Psoas muscle (tissue), 8 donors: ENCODE data around the gene HYAL4. TPM values are rescaled to one million over a fixed set of nuclear protein-coding genes. Genes with fewer than 3 reads are reported as not detected.

Experiments
- ATAC-seq, 4 donors: fragments of 200-7000 bp; cut with Tn5 transposase; one replicate each; pipeline ENCODE4 v1.9.1; 2020; ENCODE audit warnings: moderate library complexity in 3 of 4, mild to moderate bottlenecking in 2 of 4
- DNase-seq, 2 donors: peaks; one replicate each; pipeline ENCODE4 v3.0.0-alpha.2; 2020
- H3K27ac ChIP-seq: fragments of 200-600 bp; one replicate; pipeline ENCODE4 v1.8.0; 2022
- H3K27me3 ChIP-seq, 3 donors: fragments of 200-600 bp in 1 of 3; one replicate each; pipeline versions ENCODE4 v1.6.1 to v1.8.0; 2013 to 2022; ENCODE audit warnings: low read length in 2 of 3, mild to moderate bottlenecking in 2 of 3, moderate library complexity in 1 of 3; ENCODE audit not compliant: insufficient read depth in 3 of 3
- H3K36me3 ChIP-seq, 2 donors: fragments of 200-600 bp in 1 of 2; one replicate each; pipeline versions ENCODE4 v1.6.1 to v1.8.0; 2013 to 2022; ENCODE audit warnings: low read depth in 1 of 2, mild to moderate bottlenecking in 1 of 2, moderate library complexity in 1 of 2; ENCODE audit not compliant: insufficient read depth in 1 of 2
- H3K4me1 ChIP-seq: fragments of 200-600 bp; one replicate; pipeline ENCODE4 v1.8.0; 2022
- H3K4me3 ChIP-seq: fragments of 200-600 bp; one replicate; pipeline ENCODE4 v1.8.0; 2022; ENCODE audit warnings: mild to moderate bottlenecking
- H3K9me3 ChIP-seq: fragments of 200-600 bp; one replicate; pipeline ENCODE4 v1.8.0; 2022
- CTCF ChIP-seq: fragments of 200-600 bp; IDR thresholded peaks from one replicate; pipeline ENCODE4 v1.8.0; 2022; ENCODE audit warnings: antibody characterized with exemption
- WGBS, 3 donors: extraction: QIAGEN DNeasy Blood & Tissue Kit; methylation state at CpG; one replicate each; pipeline versions ENCODE4 v1.1.6 to v1.1.7; 2013; 5-methylcytosine and 5-hydroxymethylcytosine counted together
- intact Hi-C, 2 donors: fragments of 100-400 bp; cut with DNase I; formaldehyde crosslinking; loops; one replicate each; pipeline versions ENCODE4 v1.11.0 to v1.14.2; 2022
- polyA plus RNA-seq, 3 donors: library from polyadenylated mRNA; stranded (reverse); fragments of 200-250 nt; gene quantifications; one replicate each; pipeline ENCODE4 v1.2.3, GENCODE V29; 2013
- total RNA-seq, 4 donors: library from RNA; stranded (reverse); fragmentation: NEBNext Ultra II Directional in 2 of 4; extraction: Animal tissue kit (Norgen Biotek cat#: 25700) in 2 of 4; gene quantifications; one replicate each; pipeline versions ENCODE4 v1.2.1 to v1.2.4, GENCODE V29; 2021 to 2023
- donor health status: healthy with polysubstance abuse.
- donor health status: DM: no; HTN: no; CAD: no; lungs with moderate emphysema.
- donor health status: Bipolar disorder and iron deficiency.
- donor health status: healthy.
- donor health status: DM: yes; HTN: yes; CAD: no.
- donor health status: DM: no; HTN: no; CAD: no.
- donor health status: DM: no; HTN: no; CAD: no.
- donor health status: DM: yes; HTN: yes; CAD: no.

The HYAL4 gene
- total and polyA plus RNA-seq, 7 donors: 0.13 to 3.2 (median 1.9) TPM; not detected in 1

- ATAC-seq (peak; percentile 18 to 37 (median 32)), DNase-seq (no peak)
- intact Hi-C loops: loop anchor here in 1 of 2 donors (5.0 kb wide), 1 partner anchor 69 kb away; no protein-coding TSS in a partner anchor
- Histone ChIP-seq H3K27ac (peak overlapping the region; percentile 43), H3K4me1 (peaks cover 11% of the 10 kb centered on the region), H3K4me3 (no peak overlapping the region), H3K27me3 (no peaks in the 10 kb centered on the region), H3K36me3 (no peaks in the 10 kb centered on the region), H3K9me3 (no peaks in the 10 kb centered on the region)
- TF ChIP-seq CTCF: no peak
- 43 to 75% (median 44%) methylated on average over 6 of the region's 6 CpGs for WGBS, 3 donors
Observed at GRCh38 chr7:123798532-123799188, 46.3 kb upstream of the HYAL4 start.

GRCh38 chr7:123802249-123802648 is 42.7 kb upstream of the HYAL4 start:
- Histone ChIP-seq H3K27me3 (no peaks in the 10 kb centered on the region), H3K9me3 (no peaks in the 10 kb centered on the region), H3K27ac (no peak overlapping the region), H3K36me3 (no peaks in the 10 kb centered on the region), H3K4me3 (no peak overlapping the region), H3K4me1 (peaks cover 11% of the 10 kb centered on the region)
- intact Hi-C loops: no loop called here
- no peak for ATAC-seq
- TF ChIP-seq CTCF: no peak
- DNase-seq: no peak
- 62 to 84% (median 82%) methylated on average over 1 of the region's 1 CpG for WGBS, 3 donors

- intact Hi-C loops: no loop called here
Observed at GRCh38 chr7:123805287-123805686, 39.7 kb upstream of the HYAL4 start.

GRCh38 chr7:123809471-123809870 is 35.5 kb upstream of the HYAL4 start:
- no peaks in the 10 kb centered on the region for H3K27me3 ChIP-seq
- no peaks in the 10 kb centered on the region for H3K9me3 ChIP-seq
- H3K4me1 ChIP-seq: no peaks in the 10 kb centered on the region
- no peak for DNase-seq
- H3K36me3 ChIP-seq: no peaks in the 10 kb centered on the region
- WGBS, 3 donors: 86 to 91% (median 89%) methylated on average over 2 of the region's 2 CpGs
- no peak for ATAC-seq
- TF ChIP-seq CTCF: no peak
- H3K27ac ChIP-seq: no peak overlapping the region
- no peak overlapping the region for H3K4me3 ChIP-seq
- intact Hi-C loops: no loop called here

More at GRCh38 chr7:123805287-123805686, 39.7 kb upstream of the HYAL4 start:
- no peak overlapping the region for H3K4me3 ChIP-seq
- no peak overlapping the region for H3K27ac ChIP-seq
- no peak for TF ChIP-seq CTCF
- H3K27me3 ChIP-seq: no peaks in the 10 kb centered on the region
- DNase-seq (no peak), ATAC-seq (no peak)
- H3K36me3 ChIP-seq: no peaks in the 10 kb centered on the region
- no peaks in the 10 kb centered on the region for H3K4me1 ChIP-seq
- H3K9me3 ChIP-seq: no peaks in the 10 kb centered on the region

- no peak for DNase-seq
- H3K27me3 ChIP-seq: no peaks in the 10 kb centered on the region
Observed at GRCh38 chr7:123811056-123811455, 33.9 kb upstream of the HYAL4 start.

More at GRCh38 chr7:123811056-123811455, 33.9 kb upstream of the HYAL4 start:
- TF ChIP-seq CTCF: no peak
- ATAC-seq: no peak
- Histone ChIP-seq H3K9me3 (no peaks in the 10 kb centered on the region), H3K4me1 (no peaks in the 10 kb centered on the region), H3K27ac (no peak overlapping the region), H3K36me3 (no peaks in the 10 kb centered on the region), H3K4me3 (no peak overlapping the region)
- intact Hi-C loops: loop anchor here in 1 of 2 donors (5.0 kb wide), 1 partner anchor 266 kb away; no protein-coding TSS in a partner anchor
